GM21737 (cell line): ENCODE results near the gene PRCC.

ENCODE experiments used
- ATAC-seq: cut with Tn5 transposase; IDR thresholded peaks from one replicate; pipeline ENCODE4 v1.9.1; 2021; ENCODE audit warnings: mild to moderate bottlenecking, moderate library complexity; ENCODE audit not compliant: unreplicated experiment

The PRCC gene

GRCh38 chr1:156743367-156744302, 23.7 kb upstream of the PRCC start:
- ATAC-seq, result no peak

GRCh38 chr1:156744344-156744743, 23.0 kb upstream of the PRCC start:
- no peak for ATAC-seq

GRCh38 chr1:156744786-156745419, 22.4 kb upstream of the PRCC start:
- ATAC-seq, result no peak

GRCh38 chr1:156745881-156746280, 21.5 kb upstream of the PRCC start:
- ATAC-seq, result no peak

GRCh38 chr1:156746406-156746727, 21.0 kb upstream of the PRCC start:
- no peak for ATAC-seq

GRCh38 chr1:156746728-156747631, 20.4 kb upstream of the PRCC start:
- no peak for ATAC-seq

GRCh38 chr1:156747742-156748669, 19.3 kb upstream of the PRCC start:
- ATAC-seq, result no peak

GRCh38 chr1:156748670-156749418, 18.5 kb upstream of the PRCC start:
- no peak for ATAC-seq

GRCh38 chr1:156749419-156750118, 17.8 kb upstream of the PRCC start:
- ATAC-seq, result no peak

- no peak for ATAC-seq
Measured at GRCh38 chr1:156750191-156750672, 17.1 kb upstream of the PRCC start.

- ATAC-seq, result peak; percentile 13
Measured at GRCh38 chr1:156750711-156751450, 16.5 kb upstream of the PRCC start.

- no peak for ATAC-seq
Measured at GRCh38 chr1:156751451-156751756, 15.9 kb upstream of the PRCC start, which contains the start of gene HDGF. HDGF (minus strand) TSS chr1:156751675; CDS start chr1:156751429, 246 bp downstream.

- peak; percentile 65 for ATAC-seq
Measured at GRCh38 chr1:156751757-156752481, 15.4 kb upstream of the PRCC start.

- ATAC-seq, result no peak
Measured at GRCh38 chr1:156752843-156753482, 14.4 kb upstream of the PRCC start.

GRCh38 chr1:156754219-156754618, 13.1 kb upstream of the PRCC start:
- no peak for ATAC-seq

GRCh38 chr1:156755527-156755950, 11.8 kb upstream of the PRCC start:
- no peak for ATAC-seq

GRCh38 chr1:156756355-156756754, 11.0 kb upstream of the PRCC start:
- no peak for ATAC-seq
